HepG2 (cell line): Measurements from ENCODE around the gene ADARB2. TPM values are rescaled to one million over a fixed set of nuclear protein-coding genes. Genes with fewer than 3 reads are reported as not detected.

Source experiments
- ATAC-seq: fragments of 200-7000 bp; cut with Tn5 transposase; 3 replicates; pipeline ENCODE4 v1.9.1; 2020; ENCODE audit warnings: mild to moderate bottlenecking, moderate library complexity
- BruUV-seq: library from RNA; stranded (reverse); fragments of 400-500 nt; replicated peaks from 2 replicates; lab custom pipeline; 2021; lab: Mats Ljungman, UMichigan
- CTCF ChIA-PET: fragments of 300-600 bp; formaldehyde crosslinking; extraction: SDS; loops from one replicate; lab custom pipeline; 2021; ENCODE audit warnings: low total read pairs, inconsistent platforms, low intra/inter-chr PET ratio; lab: Yijun Ruan, JAX
- POLR2A ChIA-PET: fragments of 350-600 bp; sonication (Branson Sonifier 250); formaldehyde crosslinking; loops from one replicate; lab custom pipeline; 2020; ENCODE audit warnings: antibody characterized with exemption, inconsistent platforms; lab: Yijun Ruan, JAX
- DNase-seq: peaks from one replicate; pipeline ENCODE4 v3.0.0-alpha.2; 2015; ENCODE audit warnings: low spot score
- FAIRE-seq: peaks from 3 replicates; lab custom pipeline; 2011; peaks lifted over from hg19 to GRCh38; lab: Jason Lieb, UNC
- H2AFZ ChIP-seq: one replicate; pipeline ENCODE4 v1.6.1; 2011; ENCODE audit warnings: low read length, inconsistent platforms
- H3K27ac ChIP-seq: fragments of 300-600 bp; 3 replicates; pipeline ENCODE4 v1.8.0; 2011; ENCODE audit warnings: mixed run types, mild to moderate bottlenecking, mixed read lengths, low read length, inconsistent platforms; ENCODE audit not compliant: insufficient read depth; ENCODE audit errors: extremely low read length
- H3K27me3 ChIP-seq, 2 experiments: fragments of 200-600 bp in 1 of 2; 2 replicates in 1 of 2; 3 replicates in 1 of 2; pipeline versions ENCODE4 v1.6.0 to v1.8.0; 2011; ENCODE audit warnings: low read length in 2 of 2, mild to moderate bottlenecking in 2 of 2, moderate library complexity in 2 of 2, inconsistent platforms in 1 of 2; ENCODE audit not compliant: insufficient read depth in 2 of 2, control insufficient read depth in 1 of 2
- H3K36me3 ChIP-seq, 2 experiments: fragments of 200-600 bp in 1 of 2; replicated peaks in 1 of 2; 2 replicates in 1 of 2; 3 replicates in 1 of 2; pipeline versions ENCODE4 v1.5.1 to v1.8.0; 2011; ENCODE audit warnings: low read length in 2 of 2, inconsistent platforms in 1 of 2; ENCODE audit not compliant: insufficient read depth in 2 of 2, control insufficient read depth in 1 of 2
- H3K4me1 ChIP-seq: 2 replicates; pipeline ENCODE4 v1.5.1; 2012; ENCODE audit warnings: low read length, inconsistent platforms; ENCODE audit not compliant: insufficient read depth
- H3K4me2 ChIP-seq: 2 replicates; pipeline ENCODE4 v1.6.0; 2011; ENCODE audit warnings: low read depth, low read length, inconsistent platforms
- H3K4me3 ChIP-seq, 3 experiments: fragments of 200-600 bp in 1 of 3; sonication (generic), shearing (Covaris generic) in 1 of 3; replicated peaks in 1 of 3; 2 replicates each; pipeline ENCODE4 v1.5.1; 2011 to 2016; ENCODE audit warnings: low read length in 3 of 3, inconsistent platforms in 2 of 3, low read depth in 2 of 3, mild to moderate bottlenecking in 2 of 3, control low read depth in 1 of 3, mixed read lengths in 1 of 3; ENCODE audit not compliant: insufficient read depth in 1 of 3
- H3K79me2 ChIP-seq: one replicate; pipeline ENCODE4 v1.6.1; 2011; ENCODE audit warnings: low read length, inconsistent platforms; ENCODE audit not compliant: insufficient read depth
- H3K9ac ChIP-seq: 2 replicates; pipeline ENCODE4 v1.6.0; 2011; ENCODE audit warnings: mild to moderate bottlenecking, low read depth, low read length, inconsistent platforms; ENCODE audit not compliant: insufficient read depth
- H3K9me3 ChIP-seq: 2 replicates; pipeline ENCODE4 v1.5.1; 2012; ENCODE audit warnings: mild to moderate bottlenecking, low read length
- H4K20me1 ChIP-seq: 2 replicates; pipeline ENCODE4 v1.6.0; 2011; ENCODE audit warnings: inconsistent platforms, mild to moderate bottlenecking, low read length, moderate library complexity; ENCODE audit not compliant: insufficient read depth
- GABPB1 ChIP-seq: IDR thresholded peaks from 2 replicates; pipeline ENCODE4 v1.6.1; 2016; ENCODE audit warnings: mild to moderate bottlenecking, missing genetic modification reagents, moderate library complexity, missing compliant biosample characterization
- HMGXB4 ChIP-seq, 2 experiments: sonication (generic) in 1 of 2; formaldehyde crosslinking in 1 of 2; IDR thresholded peaks; 2 replicates each; pipeline versions ENCODE4 v1.4.0 to v1.6.1; 2018 to 2020; ENCODE audit warnings: missing genetic modification reagents in 2 of 2, borderline replicate concordance in 1 of 2, low read depth in 1 of 2, mild to moderate bottlenecking in 1 of 2, missing biosample characterization in 1 of 2
- KLF13 ChIP-seq: sonication (generic); formaldehyde crosslinking; IDR thresholded peaks from 2 replicates; pipeline ENCODE4 v1.4.0; 2020; ENCODE audit warnings: mild to moderate bottlenecking, missing genetic modification reagents
- MNT ChIP-seq: fragments of 450-650 bp; IDR thresholded peaks from 2 replicates; pipeline ENCODE4 v1.6.1; 2016
- RBM39 ChIP-seq: fragments of 200-400 bp; formaldehyde crosslinking; IDR thresholded peaks from one replicate; pipeline ENCODE4 v1.6.1; 2018; ENCODE audit warnings: antibody characterized with exemption, mild to moderate bottlenecking, low read depth, low read length; ENCODE audit not compliant: poor library complexity, severe bottlenecking
- TRAFD1 ChIP-seq: sonication (generic); formaldehyde crosslinking; IDR thresholded peaks from 2 replicates; pipeline ENCODE4 v1.5.1; 2020; ENCODE audit warnings: missing genetic modification reagents, mild to moderate bottlenecking, borderline replicate concordance
- YY1 ChIP-seq: IDR thresholded peaks from 2 replicates; pipeline ENCODE4 v1.6.1; 2011; ENCODE audit warnings: low read length, low read depth, moderate library complexity, mild to moderate bottlenecking; ENCODE audit not compliant: insufficient read depth, insufficient replicate concordance
- WGBS: methylation state at CpG from one replicate; pipeline ENCODE4 v1.1.6; 2017; ENCODE audit warnings: low lambda C conversion rate; 5-methylcytosine and 5-hydroxymethylcytosine counted together
- in situ Hi-C: cut with HindIII; loops from 2 replicates; pipeline ENCODE4 v1.10.0; 2017; ENCODE audit warnings: low pct_unique_long_range_greater_than_20kb; ENCODE audit not compliant: extremely low pct_ligation_motif_present
- intact Hi-C: fragments of 100-400 bp; cut with micrococcal nuclease; formaldehyde crosslinking; loops from one replicate; pipeline ENCODE4 v1.10.0; 2022; ENCODE audit not compliant: unreplicated experiment
- polyA plus RNA-seq, 8 experiments: library from polyadenylated mRNA; depleted of rRNA in 3 of 8; stranded (reverse) in 7 of 8; unstranded in 1 of 8; fragments of >200 nt; fragmentation: Illumina TruSeq in 4 of 8; extraction: Trizol in 4 of 8; gene quantifications; 2 replicates each; pipeline versions ENCODE4 v1.2.1 to v1.2.3, GENCODE V29; 2011 to 2016; ENCODE audit warnings: low read depth in 4 of 8, missing spikeins in 1 of 8, mixed read lengths in 1 of 8; ENCODE audit not compliant: insufficient read depth in 1 of 8
- total RNA-seq, 5 experiments: library from RNA; depleted of rRNA; stranded (reverse); fragments of >200 nt; fragmentation: Illumina TruSeq; extraction: Trizol; gene quantifications; 2 replicates each; pipeline ENCODE4 v1.2.3, GENCODE V29; 2016; ENCODE audit warnings: low read depth in 1 of 5

The ADARB2 gene
- total and polyA plus RNA-seq, 2 of the 13 experiments (the other 11 are each of a cell fraction or from before 2014, with no cell fraction given): not detected

GRCh38 chr10:1651270-1651966 lies 85.9 kb downstream of the ADARB2 start (continued):
- TF ChIP-seq HMGXB4 (CRISPR knock-in tag; IDR thresholded peaks at IDR 0.05; ENCODE audit: borderline replicate concordance in 1 of 2, low read depth in 1 of 2) (no peak), YY1 (no peak), TRAFD1 (CRISPR knock-in tag) (no peak), GABPB1 (CRISPR knock-in tag) (no peak), RBM39 (no peak)

- FAIRE-seq: no peak
- Histone ChIP-seq H3K9ac (no peak overlapping the region), H4K20me1 (no peaks in the 10 kb centered on the region), H3K4me1 (no peaks in the 10 kb centered on the region), H3K27me3 (peaks cover 3 to 22% of the 10 kb centered on the region in 2 experiments; a peak in 3 of 5 replicates), H3K4me2 (no peak overlapping the region), H3K79me2 (no peaks in the 10 kb centered on the region), H2AFZ (no peak overlapping the region), H3K27ac (no peak overlapping the region), H3K9me3 (no peaks in the 10 kb centered on the region), H3K36me3 (no peaks in the 10 kb centered on the region), H3K4me3 (no peak overlapping the region)
- 1% methylated on average over 15 of the region's 25 CpGs for WGBS
- no TSS peak for BruUV-seq
- CTCF ChIA-PET: no interaction called here
- in situ Hi-C loops (no loop called here), intact Hi-C loops (no loop called here)
- ATAC-seq: no peak
- POLR2A ChIA-PET: no interaction called here
- no peak for DNase-seq
- TF ChIP-seq KLF13 (no peak), MNT (peak; percentile 50)
Observed at GRCh38 chr10:1650542-1651269, 86.6 kb downstream of the ADARB2 start.
